Measurements from ENCODE around the gene KCNK2.

Gene KCNK2

DNA sequence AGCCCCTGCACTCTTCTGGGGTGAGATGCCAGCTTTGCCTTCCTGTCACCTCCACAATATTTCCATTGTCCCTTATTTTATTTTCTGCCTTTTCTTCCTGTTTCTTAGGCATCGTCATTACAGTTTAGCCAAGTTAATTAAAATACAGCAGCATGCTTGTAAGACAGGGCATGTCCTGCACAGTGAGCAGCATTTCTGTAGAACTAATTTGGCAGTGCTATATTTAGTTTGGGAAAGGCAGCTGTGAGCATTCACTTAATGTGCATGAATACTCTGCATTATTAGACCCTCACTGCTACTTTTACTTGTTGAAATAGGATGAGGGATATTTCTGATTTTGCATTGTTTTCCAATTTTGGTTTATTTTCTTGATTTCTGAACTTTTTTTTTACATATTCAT, 133.3 kb downstream of the KCNK2 start:
- TF ChIP-seq ZFX (IDR thresholded peaks at IDR 0.05) = no peak
- no peak overlapping the region for H3K27ac ChIP-seq

DNA sequence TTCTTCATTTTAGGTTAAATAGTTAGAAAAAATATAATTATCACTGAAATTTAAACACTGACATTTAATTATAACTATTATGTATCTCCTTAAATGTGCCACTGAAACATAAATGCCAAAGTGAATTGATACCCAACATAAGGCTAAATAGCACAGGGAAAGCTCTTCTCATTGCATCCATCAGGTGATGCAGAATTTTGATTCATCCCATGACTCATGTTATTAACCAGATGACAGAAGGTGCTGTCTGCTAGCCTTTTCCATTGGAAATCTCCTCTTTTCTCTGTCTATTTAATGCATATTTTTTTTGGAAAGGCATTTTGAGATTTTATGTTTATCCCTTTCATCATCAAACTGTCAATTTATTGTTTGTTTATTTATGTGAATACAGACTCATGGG, 136.8 kb downstream of the KCNK2 start:
- TF ChIP-seq ZFX (IDR thresholded peaks at IDR 0.05) (no peak), CTCF (conservative IDR thresholded peaks at IDR 0.05) (no peak)

DNA sequence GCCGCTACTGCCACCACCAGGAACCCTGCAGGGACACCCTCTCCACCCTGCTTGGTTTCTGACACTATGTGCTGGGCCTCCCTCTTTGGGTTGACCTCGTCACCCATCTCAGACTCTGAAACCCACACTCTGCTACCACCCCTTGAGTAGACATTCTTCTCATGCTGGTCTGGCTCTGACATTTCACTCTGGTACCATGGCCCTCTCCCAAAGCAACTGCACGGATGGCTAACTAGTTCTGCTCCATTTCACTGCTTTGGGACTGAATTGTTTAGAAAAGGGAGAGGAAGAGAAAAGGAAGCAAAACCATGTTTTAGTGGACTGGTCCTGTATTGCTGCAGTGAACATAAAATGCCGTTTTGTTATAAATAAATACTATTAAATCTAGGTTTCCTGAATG, 137.8 kb downstream of the KCNK2 start:
- TF ChIP-seq CTCF (conservative IDR thresholded peaks at IDR 0.05) (no peak), ZFX (IDR thresholded peaks at IDR 0.05) (no peak)
- no peak overlapping the region for H3K27ac ChIP-seq

More for the DNA sequence above, 136.8 kb downstream of the KCNK2 start:
- no peak overlapping the region for H3K27ac ChIP-seq

DNA sequence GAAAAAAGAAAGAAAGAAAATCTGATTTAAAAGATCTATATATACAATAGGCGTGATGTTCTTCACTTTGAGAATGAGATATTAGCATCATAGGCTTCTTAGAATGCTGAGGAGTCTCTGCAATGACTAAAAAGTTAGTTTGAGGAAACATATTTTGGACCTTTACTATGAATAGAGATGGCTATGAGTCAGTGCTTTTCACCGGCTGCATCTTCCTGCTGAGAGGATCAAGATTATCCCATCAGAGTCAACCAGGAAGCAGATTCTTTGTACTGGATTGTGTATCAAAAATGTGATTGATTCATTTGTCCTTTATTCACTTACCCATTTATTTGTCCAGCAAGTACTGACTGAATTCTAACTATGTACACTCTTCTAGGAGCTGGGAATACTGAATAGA, 144.2 kb downstream of the KCNK2 start:
- H3K27ac ChIP-seq = no peak overlapping the region
- no peak for TF ChIP-seq ZFX (IDR thresholded peaks at IDR 0.05)
- TF ChIP-seq CTCF (conservative IDR thresholded peaks at IDR 0.05) = no peak

DNA sequence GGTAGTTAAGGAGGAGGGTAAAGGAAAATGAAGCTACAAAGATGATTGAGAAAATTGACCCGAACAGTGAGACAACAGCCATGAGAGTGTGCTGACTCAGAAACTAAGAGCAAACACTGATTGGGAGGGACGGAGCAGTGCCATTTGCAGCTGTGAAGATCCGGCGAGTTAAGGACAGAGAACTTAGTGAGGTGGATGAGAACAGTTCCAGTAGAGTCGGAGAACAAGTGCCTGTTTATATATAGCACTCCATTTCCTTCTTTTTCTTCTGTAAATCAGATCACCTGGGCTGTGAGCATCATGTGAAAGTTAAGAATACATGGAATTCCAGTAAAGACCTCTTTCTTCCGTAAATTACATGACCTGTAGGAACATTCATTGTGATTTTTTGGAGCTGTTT, 145.7 kb downstream of the KCNK2 start:
- no peak for TF ChIP-seq CTCF (conservative IDR thresholded peaks at IDR 0.05)
- no peak for TF ChIP-seq ZFX (IDR thresholded peaks at IDR 0.05)
- H3K27ac ChIP-seq = no peak overlapping the region

DNA sequence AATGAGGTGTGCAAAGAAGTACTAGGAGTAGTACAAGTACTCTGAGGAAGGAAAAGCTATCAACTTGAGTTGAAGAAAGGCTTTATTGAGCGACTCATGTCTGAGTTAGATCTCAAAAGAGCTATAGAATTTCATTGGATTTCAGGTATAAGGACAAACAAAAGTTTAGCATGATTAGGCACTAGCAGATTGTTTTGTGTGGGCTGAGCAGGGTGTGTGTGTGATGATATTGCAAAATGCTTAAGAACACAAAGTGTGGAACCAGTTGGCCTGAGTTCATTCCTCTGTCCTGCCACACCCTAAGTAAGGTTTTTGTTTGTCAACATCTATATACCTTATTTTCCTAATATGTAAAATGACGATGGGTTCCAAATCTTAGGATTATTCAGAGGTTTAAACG, 158.9 kb downstream of the KCNK2 start:
- no peak overlapping the region for H3K27ac ChIP-seq

DNA sequence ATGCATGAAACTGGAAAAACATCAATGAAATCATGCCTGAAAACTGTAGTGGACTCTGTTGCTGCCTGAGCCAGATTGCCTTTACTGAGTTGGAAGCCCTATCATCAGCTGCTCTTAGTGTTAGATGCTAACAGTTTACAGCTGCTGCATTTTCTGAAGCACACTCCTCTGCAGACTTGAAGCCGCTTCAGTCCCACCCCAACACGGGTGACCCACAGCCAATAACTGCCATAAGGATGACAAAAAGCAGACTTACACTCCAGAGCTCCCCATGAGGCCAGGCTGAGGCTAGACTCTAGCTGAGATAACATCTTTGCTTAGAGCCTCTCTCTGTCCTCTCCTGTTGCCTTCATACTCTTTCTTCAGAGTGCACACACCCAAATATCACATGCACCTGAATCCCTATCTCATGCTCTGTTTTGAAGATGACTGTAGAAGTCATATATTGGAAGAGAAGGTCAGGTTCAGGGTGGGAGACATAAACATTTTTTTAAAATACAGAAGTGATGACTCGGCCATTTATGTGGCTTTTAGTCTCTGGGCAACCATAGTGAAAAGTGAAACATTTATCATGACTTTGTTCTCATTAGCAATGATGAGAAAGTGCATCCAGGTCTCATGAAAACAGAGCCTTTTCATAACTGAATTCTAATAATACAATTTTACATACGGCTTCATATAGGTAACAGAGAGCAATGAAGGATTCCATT, 161.0 kb downstream of the KCNK2 start:
- no peak overlapping the region for H3K27ac ChIP-seq
- TF ChIP-seq ZFX (IDR thresholded peaks at IDR 0.05) (no peak), CTCF (conservative IDR thresholded peaks at IDR 0.05) (no peak)

More for the DNA sequence above, 158.9 kb downstream of the KCNK2 start:
- TF ChIP-seq ZFX (IDR thresholded peaks at IDR 0.05) (no peak), CTCF (conservative IDR thresholded peaks at IDR 0.05) (no peak)

DNA sequence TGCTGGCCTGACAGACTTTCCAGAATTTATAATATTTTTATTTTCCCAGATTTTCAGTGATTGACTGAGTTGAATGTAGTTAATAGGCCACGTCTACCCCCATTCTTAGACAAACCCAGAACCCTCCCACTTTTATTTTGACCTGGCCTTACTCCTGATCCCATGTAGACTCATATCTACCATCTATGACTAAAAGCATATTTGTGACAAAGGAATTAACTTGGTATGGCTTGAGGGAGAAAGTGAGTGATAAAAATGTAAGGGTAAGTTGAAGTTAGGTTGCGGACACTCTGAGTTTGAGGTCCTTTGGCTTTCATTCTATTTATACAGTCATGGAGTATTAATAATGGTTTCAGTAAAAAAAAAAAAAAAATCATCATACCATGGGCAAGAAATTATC, 168.4 kb downstream of the KCNK2 start:
- TF ChIP-seq ZFX (IDR thresholded peaks at IDR 0.05) (no peak), CTCF (conservative IDR thresholded peaks at IDR 0.05) (no peak)

More for the DNA sequence above, 168.4 kb downstream of the KCNK2 start:
- no peak overlapping the region for H3K27ac ChIP-seq

Data from C4-2B (cell line).